Measurements from ENCODE around the gene VCAM1.

The VCAM1 gene

GRCh38 chr1:100730130-100730529 is 10.6 kb downstream of the VCAM1 start:
- Histone ChIP-seq H4K20me1 (ENCODE audit: insufficient read depth, low read length) (no peaks in the 10 kb centered on the region), H3F3A (ENCODE audit: insufficient read depth, low read length) (no peaks in the 10 kb centered on the region), H3K4me1 (ENCODE audit: low read length) (no peaks in the 10 kb centered on the region), H3K9ac (ENCODE audit: low read length) (no peak overlapping the region), H3K27ac (ENCODE audit: low read length) (no peak overlapping the region), H3K4me2 (ENCODE audit: low read depth, low read length) (no peak overlapping the region), H3K9me2 (replicated peaks; ENCODE audit: insufficient read depth, low read length) (no peaks in the 10 kb centered on the region), H3K4me3 (ENCODE audit: low read length) (no peak overlapping the region), H3K27me3 (replicated peaks; ENCODE audit: insufficient read depth, low read length) (no peaks in the 10 kb centered on the region), H2AFZ (ENCODE audit: low read length) (no peak overlapping the region), H3K9me3 (replicated peaks; ENCODE audit: insufficient read depth, low read length) (no peaks in the 10 kb centered on the region), H3K36me3 (replicated peaks; ENCODE audit: insufficient read depth, low read length) (no peaks in the 10 kb centered on the region), H3K79me2 (ENCODE audit: low read length) (no peaks in the 10 kb centered on the region)
- DNase-seq = no peak
- no peak for TF ChIP-seq EZH2 (optimal IDR thresholded peaks at IDR 0.05; ENCODE audit: low read depth, low read length)

GRCh38 chr1:100731309-100731708 is 11.8 kb downstream of the VCAM1 start:
- H3K36me3 ChIP-seq (replicated peaks; ENCODE audit: insufficient read depth, low read length) = no peaks in the 10 kb centered on the region
- no peak overlapping the region for H2AFZ ChIP-seq (ENCODE audit: low read length)
- no peaks in the 10 kb centered on the region for H3K4me1 ChIP-seq (ENCODE audit: low read length)
- no peaks in the 10 kb centered on the region for H3K79me2 ChIP-seq (ENCODE audit: low read length)
- no peaks in the 10 kb centered on the region for H3F3A ChIP-seq (ENCODE audit: insufficient read depth, low read length)
- H3K9me2 ChIP-seq (replicated peaks; ENCODE audit: insufficient read depth, low read length) = no peaks in the 10 kb centered on the region
- no peak overlapping the region for H3K4me3 ChIP-seq (ENCODE audit: low read length)
- H3K9me3 ChIP-seq (replicated peaks; ENCODE audit: insufficient read depth, low read length) = no peaks in the 10 kb centered on the region
- H3K27me3 ChIP-seq (replicated peaks; ENCODE audit: insufficient read depth, low read length) = no peaks in the 10 kb centered on the region
- H4K20me1 ChIP-seq (ENCODE audit: insufficient read depth, low read length) = no peaks in the 10 kb centered on the region
- H3K4me2 ChIP-seq (ENCODE audit: low read depth, low read length) = no peak overlapping the region
- TF ChIP-seq EZH2phosphoT487 (IDR thresholded peaks at IDR 0.05; ENCODE audit: low read length) (no peak), EZH2 (optimal IDR thresholded peaks at IDR 0.05; ENCODE audit: low read depth, low read length) (no peak)
- TF ChIP-seq, protein P1, sequence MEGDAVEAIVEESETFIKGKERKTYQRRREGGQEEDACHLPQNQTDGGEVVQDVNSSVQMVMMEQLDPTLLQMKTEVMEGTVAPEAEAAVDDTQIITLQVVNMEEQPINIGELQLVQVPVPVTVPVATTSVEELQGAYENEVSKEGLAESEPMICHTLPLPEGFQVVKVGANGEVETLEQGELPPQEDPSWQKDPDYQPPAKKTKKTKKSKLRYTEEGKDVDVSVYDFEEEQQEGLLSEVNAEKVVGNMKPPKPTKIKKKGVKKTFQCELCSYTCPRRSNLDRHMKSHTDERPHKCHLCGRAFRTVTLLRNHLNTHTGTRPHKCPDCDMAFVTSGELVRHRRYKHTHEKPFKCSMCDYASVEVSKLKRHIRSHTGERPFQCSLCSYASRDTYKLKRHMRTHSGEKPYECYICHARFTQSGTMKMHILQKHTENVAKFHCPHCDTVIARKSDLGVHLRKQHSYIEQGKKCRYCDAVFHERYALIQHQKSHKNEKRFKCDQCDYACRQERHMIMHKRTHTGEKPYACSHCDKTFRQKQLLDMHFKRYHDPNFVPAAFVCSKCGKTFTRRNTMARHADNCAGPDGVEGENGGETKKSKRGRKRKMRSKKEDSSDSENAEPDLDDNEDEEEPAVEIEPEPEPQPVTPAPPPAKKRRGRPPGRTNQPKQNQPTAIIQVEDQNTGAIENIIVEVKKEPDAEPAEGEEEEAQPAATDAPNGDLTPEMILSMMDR (IDR thresholded peaks at IDR 0.05; ENCODE audit: low read length) = no peak
- no peak overlapping the region for H3K9ac ChIP-seq (ENCODE audit: low read length)
- no peak overlapping the region for H3K27ac ChIP-seq (ENCODE audit: low read length)
- no peak for DNase-seq

GRCh38 chr1:100731758-100732157 is 12.2 kb downstream of the VCAM1 start:
- Histone ChIP-seq H4K20me1 (ENCODE audit: insufficient read depth, low read length) (no peaks in the 10 kb centered on the region), H3K27ac (ENCODE audit: low read length) (no peak overlapping the region), H3K27me3 (replicated peaks; ENCODE audit: insufficient read depth, low read length) (no peaks in the 10 kb centered on the region), H3K9me2 (replicated peaks; ENCODE audit: insufficient read depth, low read length) (no peaks in the 10 kb centered on the region), H3K36me3 (replicated peaks; ENCODE audit: insufficient read depth, low read length) (no peaks in the 10 kb centered on the region), H2AFZ (ENCODE audit: low read length) (no peak overlapping the region), H3K79me2 (ENCODE audit: low read length) (no peaks in the 10 kb centered on the region), H3K9me3 (replicated peaks; ENCODE audit: insufficient read depth, low read length) (no peaks in the 10 kb centered on the region), H3F3A (ENCODE audit: insufficient read depth, low read length) (no peaks in the 10 kb centered on the region), H3K4me2 (ENCODE audit: low read depth, low read length) (no peak overlapping the region), H3K4me1 (ENCODE audit: low read length) (no peaks in the 10 kb centered on the region), H3K9ac (ENCODE audit: low read length) (no peak overlapping the region), H3K4me3 (ENCODE audit: low read length) (no peak overlapping the region)
- TF ChIP-seq EZH2 (optimal IDR thresholded peaks at IDR 0.05; ENCODE audit: low read depth, low read length) = no peak
- TF ChIP-seq, protein P1 (IDR thresholded peaks at IDR 0.05; ENCODE audit: low read length) = no peak
- TF ChIP-seq EZH2phosphoT487 (IDR thresholded peaks at IDR 0.05; ENCODE audit: low read length) = no peak
- DNase-seq = no peak

- Histone ChIP-seq H3K4me2 (ENCODE audit: low read depth, low read length) (no peak overlapping the region), H3K9me3 (replicated peaks; ENCODE audit: insufficient read depth, low read length) (no peaks in the 10 kb centered on the region), H3F3A (ENCODE audit: insufficient read depth, low read length) (no peaks in the 10 kb centered on the region), H3K4me1 (ENCODE audit: low read length) (no peaks in the 10 kb centered on the region), H3K79me2 (ENCODE audit: low read length) (no peaks in the 10 kb centered on the region), H3K4me3 (ENCODE audit: low read length) (no peak overlapping the region), H3K27ac (ENCODE audit: low read length) (no peak overlapping the region), H3K9ac (ENCODE audit: low read length) (no peak overlapping the region), H3K9me2 (replicated peaks; ENCODE audit: insufficient read depth, low read length) (no peaks in the 10 kb centered on the region), H4K20me1 (ENCODE audit: insufficient read depth, low read length) (no peaks in the 10 kb centered on the region), H2AFZ (ENCODE audit: low read length) (no peak overlapping the region), H3K36me3 (replicated peaks; ENCODE audit: insufficient read depth, low read length) (no peaks in the 10 kb centered on the region), H3K27me3 (replicated peaks; ENCODE audit: insufficient read depth, low read length) (no peaks in the 10 kb centered on the region)
- TF ChIP-seq, protein P1 (IDR thresholded peaks at IDR 0.05; ENCODE audit: low read length) = no peak
- TF ChIP-seq EZH2phosphoT487 (IDR thresholded peaks at IDR 0.05; ENCODE audit: low read length) (no peak), EZH2 (optimal IDR thresholded peaks at IDR 0.05; ENCODE audit: low read depth, low read length) (no peak)
- no peak for DNase-seq
Measured at GRCh38 chr1:100734676-100735075, 15.1 kb downstream of the VCAM1 start.

Measured in MM.1S (cell line).